AG04450 (cell line): ENCODE results near the gene KLF7. TPM values are rescaled to one million over a fixed set of nuclear protein-coding genes. Genes with fewer than 3 reads are reported as not detected.

ENCODE experiments used
- CTCF ChIA-PET: fragments of 300-600, 350-600 bp; formaldehyde crosslinking; extraction: SDS; loops from one replicate; lab custom pipeline; 2022; ENCODE audit warnings: antibody characterized with exemption, inconsistent platforms; lab: Charles Lee
- POLR2A ChIA-PET: fragments of 350-600 bp; formaldehyde crosslinking; extraction: SDS; loops from one replicate; lab custom pipeline; 2021; ENCODE audit warnings: antibody characterized with exemption, inconsistent platforms; lab: Yijun Ruan, JAX
- DNase-seq: peaks from one replicate; pipeline ENCODE4 v3.0.0-alpha.2; 2011; ENCODE audit warnings: low read depth, low spot score
- H3K27ac ChIP-seq: one replicate; pipeline ENCODE4 v1.5.1; 2012; ENCODE audit warnings: low read depth, low read length, control low read depth
- H3K27me3 ChIP-seq: one replicate; pipeline ENCODE4 v1.6.0; 2012; ENCODE audit warnings: low read length; ENCODE audit not compliant: control insufficient read depth, insufficient read depth
- H3K4me3 ChIP-seq: 2 replicates; pipeline ENCODE4 v1.5.1; 2011; ENCODE audit warnings: mild to moderate bottlenecking, low read depth, low read length, control low read depth
- H3K9me3 ChIP-seq: 2 replicates; pipeline ENCODE4 v1.5.1; 2012; ENCODE audit warnings: low read length; ENCODE audit not compliant: control insufficient read depth, insufficient read depth
- CTCF ChIP-seq: IDR thresholded peaks from 2 replicates; pipeline ENCODE4 v1.5.1; 2011; ENCODE audit warnings: low read depth, low read length, control low read depth, inconsistent platforms
- polyA plus RNA-seq: library from polyadenylated mRNA; depleted of rRNA; stranded (reverse); fragments of >200 nt; gene quantifications from 2 replicates; pipeline ENCODE4 v1.2.3, GENCODE V29; 2011

KLF7 gene
- polyA plus RNA-seq, 1 experiment: 22.1 TPM

GRCh38 chr2:207110310-207110709, 55.4 kb downstream of the KLF7 start:
- H3K4me3 ChIP-seq: no peak overlapping the region
- no peak for DNase-seq
- H3K27ac ChIP-seq: no peak overlapping the region
- no peak for TF ChIP-seq CTCF
- H3K9me3 ChIP-seq: no peaks in the 10 kb centered on the region
- CTCF ChIA-PET: interaction anchor here (5.2 kb wide), 1 partner anchor 363 kb away, joined by 18 read pairs; no protein-coding TSS in a partner anchor
- POLR2A ChIA-PET: no interaction called here
- no peaks in the 10 kb centered on the region for H3K27me3 ChIP-seq

- no peaks in the 10 kb centered on the region for H3K9me3 ChIP-seq
- no peak overlapping the region for H3K4me3 ChIP-seq
- TF ChIP-seq CTCF: no peak
- ChIA-PET POLR2A (interaction anchor here (2.1 kb wide), 1 partner anchor 56 kb away, joined by 6 read pairs; the partner anchor contains the start of gene KLF7), CTCF (interaction anchor here (5.2 kb wide), 1 partner anchor 363 kb away, joined by 18 read pairs; no protein-coding TSS in a partner anchor)
- H3K27me3 ChIP-seq: no peaks in the 10 kb centered on the region
- no peak overlapping the region for H3K27ac ChIP-seq
- DNase-seq: no peak
Measured at GRCh38 chr2:207109768-207110167, 56.0 kb downstream of the KLF7 start.

- TF ChIP-seq CTCF: no peak
- Histone ChIP-seq H3K27ac (no peak overlapping the region), H3K27me3 (no peaks in the 10 kb centered on the region), H3K4me3 (no peak overlapping the region), H3K9me3 (no peaks in the 10 kb centered on the region)
- ChIA-PET CTCF (interaction anchor here (5.2 kb wide), 1 partner anchor 365 kb away, joined by 18 read pairs; no protein-coding TSS in a partner anchor), POLR2A (interaction anchor here (0.6 to 2.1 kb wide), 2 partner anchors 11 to 57 kb away, joined by 4 to 6 read pairs; partner anchors contain the start of gene KLF7)
- DNase-seq: no peak
Measured at GRCh38 chr2:207108440-207108839, 57.3 kb downstream of the KLF7 start.

- DNase-seq: no peak
- ChIA-PET POLR2A (interaction anchor here (0.7 kb wide), 1 partner anchor 56 kb away, joined by 3 read pairs; no protein-coding TSS in a partner anchor), CTCF (interaction anchor here (0.8 to 5.2 kb wide), 2 partner anchors 8 to 365 kb away, joined by 3 to 18 read pairs; no protein-coding TSS in a partner anchor)
- H3K9me3 ChIP-seq: no peaks in the 10 kb centered on the region
- TF ChIP-seq CTCF: no peak
- H3K4me3 ChIP-seq: no peak overlapping the region
- no peaks in the 10 kb centered on the region for H3K27me3 ChIP-seq
- H3K27ac ChIP-seq: no peak overlapping the region
Measured at GRCh38 chr2:207107551-207107950, 58.2 kb downstream of the KLF7 start.

GRCh38 chr2:207107131-207107530, 58.6 kb downstream of the KLF7 start:
- TF ChIP-seq CTCF: no peak
- H3K27ac ChIP-seq: no peak overlapping the region
- POLR2A ChIA-PET: no interaction called here
- H3K27me3 ChIP-seq: no peaks in the 10 kb centered on the region
- DNase-seq: no peak
- H3K4me3 ChIP-seq: no peak overlapping the region
- no peaks in the 10 kb centered on the region for H3K9me3 ChIP-seq
- CTCF ChIA-PET: interaction anchor here (0.8 to 5.2 kb wide), 3 partner anchors 8 to 366 kb away, joined by 3 to 18 read pairs (median 3); no protein-coding TSS in a partner anchor
